HTR-8/SVneo (cell line): Measurements from ENCODE around the gene NSDHL.
"Not testable (repeated sequence)": the region's sequence is repeated elsewhere in the genome, so short reads cannot be mapped to it uniquely, and the experiment has no call there.

Source experiments
- DNase-seq: peaks from one replicate; pipeline ENCODE4 v3.0.0; 2011; ENCODE audit warnings: low spot score, mixed read lengths; ENCODE audit not compliant: insufficient read length
- FAIRE-seq: peaks from 2 replicates; lab custom pipeline; 2011; peaks lifted over from hg19 to GRCh38; lab: Jason Lieb, UNC

Gene NSDHL

DNA sequence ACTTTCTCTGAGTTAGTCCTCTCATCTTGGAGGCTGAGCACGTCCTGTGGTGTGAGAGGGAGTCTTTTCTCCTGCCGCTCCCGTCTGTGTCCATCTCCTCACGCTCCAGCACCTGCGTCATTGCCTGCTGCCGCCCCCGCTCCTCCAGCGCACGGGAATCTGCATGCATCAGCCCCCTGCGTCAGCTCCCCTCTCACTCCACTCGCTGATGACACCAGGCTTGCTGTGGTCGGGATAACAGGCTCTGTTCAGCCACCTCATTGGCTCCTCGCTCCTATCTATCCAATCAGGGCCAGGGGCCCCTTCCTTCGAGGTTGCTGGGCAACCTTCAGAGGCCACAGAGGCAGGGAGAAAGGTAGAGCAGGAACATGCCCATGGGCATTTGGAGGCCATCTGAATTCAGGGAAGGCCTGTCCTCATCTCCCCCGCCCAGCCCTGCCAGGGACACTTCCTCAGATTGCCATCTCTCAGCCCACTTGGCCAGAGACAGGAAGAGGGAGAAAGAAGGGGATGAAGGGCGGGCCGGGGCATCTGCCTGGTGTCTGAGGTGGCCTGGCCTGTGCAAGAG lies 76.3 kb downstream of the NSDHL start:
- no peak for FAIRE-seq
- DNase-seq, result no peak

DNA sequence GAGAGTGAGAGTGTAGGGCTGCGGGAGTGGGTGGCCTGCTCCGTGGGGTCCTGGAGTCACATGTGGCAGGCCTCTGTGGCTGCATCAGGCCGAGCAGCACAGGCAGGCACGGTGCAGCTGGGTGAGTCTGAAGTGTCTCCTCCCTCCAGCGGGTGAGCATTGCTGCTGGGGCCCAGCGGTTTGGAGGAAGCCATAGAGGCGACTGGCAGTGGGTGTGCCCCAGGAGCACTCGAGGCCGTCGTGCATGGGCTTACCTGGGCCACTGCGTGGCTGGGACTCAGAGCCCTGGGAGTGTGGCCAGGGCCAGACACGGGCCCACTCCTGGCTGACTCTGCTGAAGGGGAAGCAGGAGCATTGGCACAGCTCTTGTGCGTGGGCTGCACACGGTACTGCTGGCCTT lies 77.6 kb downstream of the NSDHL start:
- no peak for FAIRE-seq
- no peak for DNase-seq

DNA sequence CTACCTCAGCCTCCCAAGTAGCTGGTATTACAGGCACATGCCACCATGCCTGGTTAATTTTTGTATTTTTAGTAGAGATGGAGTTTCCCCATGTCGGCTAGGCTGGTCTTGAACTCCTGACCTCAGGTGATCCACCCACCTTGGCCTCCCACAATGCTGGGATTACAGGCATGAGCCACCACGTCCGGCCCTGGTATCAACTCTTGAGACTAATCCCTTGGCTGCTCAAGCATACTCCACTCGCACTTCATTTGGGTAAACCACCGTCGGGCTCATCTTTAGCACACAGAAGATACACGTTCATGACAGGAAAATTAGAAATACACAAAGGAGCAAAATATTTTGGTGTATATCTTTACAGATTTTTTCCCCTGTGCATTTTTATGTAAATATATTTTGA lies 79.2 kb downstream of the NSDHL start:
- not testable (repeated sequence) for FAIRE-seq, DNase-seq

DNA sequence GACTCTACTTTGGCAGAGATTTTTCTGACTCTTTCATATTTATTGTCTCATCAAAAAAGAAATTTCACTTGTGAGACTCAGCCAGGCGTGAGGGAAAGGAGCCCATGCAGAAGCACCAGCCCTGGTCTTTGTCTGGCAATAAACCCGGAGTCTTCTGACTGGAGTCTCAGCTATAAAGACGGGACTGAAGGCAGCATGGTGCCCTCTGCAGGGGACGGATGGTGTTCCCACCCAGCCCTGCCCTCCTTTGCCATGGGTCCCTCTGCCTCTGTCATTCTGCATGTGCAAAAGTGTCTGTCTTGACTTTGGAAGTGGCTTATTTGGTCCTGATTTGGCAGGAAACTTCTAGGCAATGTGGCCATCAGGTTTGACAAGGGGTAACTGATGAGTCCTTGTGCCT lies 81.2 kb downstream of the NSDHL start:
- FAIRE-seq, result no peak

DNA sequence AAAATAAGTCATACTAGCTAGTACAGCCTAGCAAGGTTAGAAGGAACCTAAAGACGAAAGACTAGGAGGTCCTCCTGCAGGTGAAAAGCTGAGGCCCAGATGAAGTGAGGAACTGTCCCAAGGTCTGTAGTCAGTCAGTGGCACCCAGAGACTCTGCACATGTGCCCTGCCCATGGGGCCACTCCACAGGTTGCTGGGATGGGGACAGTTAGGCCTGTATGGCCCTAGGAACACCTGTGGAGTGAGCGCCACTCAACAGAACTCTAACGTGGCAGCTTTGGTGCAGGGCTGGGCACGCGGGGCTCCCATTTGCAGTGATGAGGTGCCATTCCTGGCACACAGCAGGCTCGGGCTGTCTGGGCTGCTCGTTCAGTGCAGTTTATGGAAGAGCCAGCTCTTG lies 81.8 kb downstream of the NSDHL start:
- no peak for DNase-seq
- no peak for FAIRE-seq

More for the DNA sequence above, 81.2 kb downstream of the NSDHL start:
- DNase-seq, result no peak

DNA sequence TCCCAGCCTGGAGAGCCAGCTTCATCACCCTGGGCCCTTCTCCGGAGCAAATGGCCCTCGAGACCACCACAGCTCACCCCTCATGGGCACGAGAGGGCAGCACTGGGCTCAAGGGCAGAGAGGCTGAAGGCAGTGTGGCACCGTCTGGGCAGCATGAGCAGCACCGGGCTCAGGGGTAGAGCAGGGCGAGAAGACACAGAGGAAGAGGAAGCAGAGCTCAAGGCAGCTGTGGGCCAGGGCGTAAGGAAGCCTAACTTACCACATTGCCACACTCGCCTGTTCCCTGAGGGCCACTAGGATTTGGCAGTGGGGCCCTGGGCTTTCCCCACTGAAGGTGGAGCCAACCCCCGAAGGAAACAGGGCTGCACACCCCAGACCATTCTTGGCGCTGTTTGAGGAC lies 82.5 kb downstream of the NSDHL start:
- FAIRE-seq (no peak), DNase-seq (no peak)

DNA sequence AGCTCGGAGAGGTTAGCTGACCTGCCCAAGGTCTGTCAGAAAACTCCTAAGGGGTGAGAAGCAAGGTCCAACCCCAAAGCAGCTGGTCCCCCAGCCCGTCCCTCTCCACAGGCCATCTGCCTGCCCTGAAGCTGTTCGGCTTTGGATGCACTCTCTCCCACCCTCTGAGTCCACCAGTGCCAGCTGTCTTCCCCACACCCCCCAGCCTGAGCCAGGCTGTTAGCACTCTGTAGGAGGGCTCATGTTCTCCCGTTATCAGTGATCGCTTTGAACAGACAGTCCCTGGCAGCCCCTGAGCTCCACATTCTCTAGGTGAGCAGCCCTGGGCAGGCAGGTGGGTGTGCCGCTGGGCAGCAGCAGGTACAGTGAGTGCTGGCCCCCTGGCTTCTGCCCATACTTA lies 83.0 kb downstream of the NSDHL start:
- DNase-seq, result no peak
- FAIRE-seq, result no peak

DNA sequence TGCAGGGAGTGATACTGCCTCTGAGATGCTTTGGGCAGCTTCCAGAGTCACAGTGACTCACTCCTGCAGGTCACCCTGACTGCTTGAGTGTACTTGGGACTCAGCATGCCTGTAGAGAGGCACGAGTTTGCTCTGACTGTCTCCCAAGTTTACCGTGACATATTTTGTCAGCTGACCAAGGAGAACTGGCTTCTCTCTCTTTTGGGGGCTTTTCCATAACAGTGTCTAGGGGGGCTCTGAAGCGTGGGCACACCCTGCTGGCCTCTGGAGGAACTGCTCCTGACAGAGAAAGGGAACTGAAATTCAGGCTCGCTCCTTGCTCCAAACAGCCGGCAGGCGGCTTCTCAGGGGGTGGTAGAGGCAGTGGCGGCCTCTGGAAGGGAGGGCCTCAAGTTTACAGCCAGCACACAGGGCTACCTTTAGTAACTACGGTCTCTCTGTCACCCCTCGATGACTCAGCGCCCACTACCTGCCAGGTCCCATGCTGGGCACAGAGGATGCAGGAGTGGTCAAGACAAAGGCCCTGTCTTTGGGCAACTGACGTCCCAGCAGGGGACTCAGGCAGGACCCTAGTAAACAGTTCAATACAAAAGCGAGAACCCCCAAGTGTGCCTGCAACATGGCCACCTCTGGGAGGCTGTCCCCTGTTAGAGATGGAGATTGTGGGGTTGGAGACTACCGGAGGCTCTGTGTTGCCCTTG lies 84.8 kb downstream of the NSDHL start:
- DNase-seq, result peak; percentile 18
- FAIRE-seq, result no peak

DNA sequence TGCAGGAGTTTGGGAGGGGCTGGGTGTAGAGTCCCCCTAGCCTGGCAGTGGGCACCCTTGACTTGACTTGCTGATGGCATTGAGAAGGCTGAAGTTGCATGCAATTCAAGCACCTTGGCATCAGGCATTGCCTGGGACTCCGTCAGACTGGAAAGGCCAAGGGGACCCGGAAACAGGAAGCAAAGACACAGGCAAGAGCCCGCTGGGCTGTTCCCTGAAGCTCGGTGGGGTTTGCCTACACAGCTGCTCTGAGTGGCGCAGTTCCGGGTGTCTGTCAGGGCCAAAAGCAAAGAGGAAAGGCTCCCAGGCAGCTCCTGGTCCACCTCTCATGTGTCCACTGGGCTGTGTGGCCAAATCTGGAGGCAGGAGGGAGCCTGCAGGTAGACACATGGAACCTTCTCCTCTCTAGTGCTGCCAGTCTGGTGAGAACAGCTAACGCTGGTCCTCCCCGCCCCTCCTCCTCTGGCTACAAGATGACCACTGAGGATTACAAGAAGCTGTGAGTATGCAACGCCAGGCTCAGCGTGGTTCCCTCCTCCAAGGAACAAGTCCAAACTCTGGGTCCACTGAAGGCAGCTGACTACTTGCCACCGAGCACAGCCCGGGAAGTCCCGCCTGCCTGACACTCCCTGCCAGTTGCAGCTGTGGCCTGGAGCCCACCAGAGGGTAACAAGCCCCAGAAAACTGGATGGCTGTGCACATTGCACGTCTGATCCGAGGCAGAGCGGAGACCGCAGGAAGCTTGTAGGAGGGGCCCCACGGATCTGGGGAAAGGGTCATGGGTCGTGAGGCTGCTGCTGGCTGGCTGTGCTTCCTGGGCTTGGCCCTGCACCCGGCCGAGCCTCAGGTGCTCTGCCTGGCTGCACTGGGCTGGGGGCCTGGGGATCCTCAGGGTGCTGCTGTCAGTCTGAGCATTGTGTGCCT lies 87.1 kb downstream of the NSDHL start:
- FAIRE-seq, result no peak
- DNase-seq, result no peak

DNA sequence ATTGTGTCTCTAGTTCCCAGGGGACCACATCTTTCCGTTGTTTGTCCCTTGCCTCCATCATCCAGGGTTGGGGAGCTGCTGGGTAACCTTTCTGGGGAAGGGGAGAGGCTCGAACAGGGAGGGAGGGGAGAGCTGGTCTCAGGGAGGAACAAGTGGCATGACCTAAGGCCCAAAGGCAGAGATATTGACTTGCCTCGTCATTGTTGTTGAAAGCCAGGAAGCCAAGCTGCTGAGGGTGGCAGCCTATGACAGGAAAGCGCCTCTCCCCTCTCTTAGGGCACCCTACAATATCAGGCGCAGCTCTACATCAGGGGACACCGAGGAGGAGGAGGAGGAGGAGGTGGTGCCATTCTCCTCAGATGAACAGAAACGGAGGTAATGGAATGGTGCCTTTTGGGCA lies 87.8 kb downstream of the NSDHL start:
- no peak for FAIRE-seq

More for the DNA sequence above, 87.8 kb downstream of the NSDHL start:
- DNase-seq, result no peak
